ENCODE results near the gene C1orf50. TPM values are rescaled to one million over a fixed set of nuclear protein-coding genes. Genes with fewer than 3 reads are reported as not detected.

The C1orf50 gene
- total and polyA plus RNA-seq, 2 donors (not counting 1 experiment from before 2014, with no cell fraction given): 2.7 to 17.1 TPM

DNA sequence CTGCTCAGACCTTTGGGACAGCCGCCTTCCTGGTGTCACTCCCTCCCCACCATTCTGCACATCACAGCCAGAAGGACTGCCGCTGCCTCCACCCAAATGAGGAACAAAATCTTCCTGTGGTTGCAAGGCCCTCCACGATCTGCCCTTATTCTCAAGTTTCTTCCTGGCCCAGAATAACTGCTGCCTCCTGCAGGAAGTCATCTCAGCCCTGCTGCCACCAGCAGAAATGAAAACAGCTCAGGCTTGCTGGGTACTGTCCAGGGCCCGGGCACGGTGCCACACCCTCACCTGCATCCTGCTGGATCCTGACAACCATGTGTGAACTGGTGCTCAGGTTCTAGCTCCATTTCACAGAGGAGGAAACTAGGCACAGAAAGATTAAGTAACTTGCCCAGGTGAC, 29.8 kb upstream of the C1orf50 start:
- no peak for TF ChIP-seq EZH2 (IDR thresholded peaks at IDR 0.05; ENCODE audit: borderline replicate concordance, insufficient read depth, low read depth, low read length, poor library complexity, severe bottlenecking)
- TF ChIP-seq, protein P1, sequence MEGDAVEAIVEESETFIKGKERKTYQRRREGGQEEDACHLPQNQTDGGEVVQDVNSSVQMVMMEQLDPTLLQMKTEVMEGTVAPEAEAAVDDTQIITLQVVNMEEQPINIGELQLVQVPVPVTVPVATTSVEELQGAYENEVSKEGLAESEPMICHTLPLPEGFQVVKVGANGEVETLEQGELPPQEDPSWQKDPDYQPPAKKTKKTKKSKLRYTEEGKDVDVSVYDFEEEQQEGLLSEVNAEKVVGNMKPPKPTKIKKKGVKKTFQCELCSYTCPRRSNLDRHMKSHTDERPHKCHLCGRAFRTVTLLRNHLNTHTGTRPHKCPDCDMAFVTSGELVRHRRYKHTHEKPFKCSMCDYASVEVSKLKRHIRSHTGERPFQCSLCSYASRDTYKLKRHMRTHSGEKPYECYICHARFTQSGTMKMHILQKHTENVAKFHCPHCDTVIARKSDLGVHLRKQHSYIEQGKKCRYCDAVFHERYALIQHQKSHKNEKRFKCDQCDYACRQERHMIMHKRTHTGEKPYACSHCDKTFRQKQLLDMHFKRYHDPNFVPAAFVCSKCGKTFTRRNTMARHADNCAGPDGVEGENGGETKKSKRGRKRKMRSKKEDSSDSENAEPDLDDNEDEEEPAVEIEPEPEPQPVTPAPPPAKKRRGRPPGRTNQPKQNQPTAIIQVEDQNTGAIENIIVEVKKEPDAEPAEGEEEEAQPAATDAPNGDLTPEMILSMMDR (IDR thresholded peaks at IDR 0.05): no peak
- Mint-ChIP-seq H3K9me3 (ENCODE audit: insufficient read depth) (no peaks in the 10 kb centered on the region), H3K27ac (no peak overlapping the region), H3K4me3 (no peak overlapping the region), H3K27me3 (no peaks in the 10 kb centered on the region), H3K4me1 (peaks cover 8% of the 10 kb centered on the region)
- Histone ChIP-seq H3K27me3 (replicated peaks in 1 of 4; ENCODE audit: control extremely low read depth in 1 of 4, control insufficient read depth in 3 of 4, insufficient read depth in 4 of 4, low read length in 3 of 4) (no peaks in the 10 kb centered on the region), H2AFZ (ENCODE audit: insufficient read depth, low read depth, low read length, poor library complexity, severe bottlenecking) (peak overlapping the region; percentile 73), H3K4me2 (replicated peaks; ENCODE audit: low read depth, low read length, poor library complexity, severe bottlenecking) (peak overlapping the region; percentile 56), H4K20me1 (ENCODE audit: control insufficient read depth, insufficient read depth, low read length, poor library complexity, severe bottlenecking) (no peaks in the 10 kb centered on the region), H3K79me2 (ENCODE audit: control insufficient read depth, insufficient read depth, low read length) (no peaks in the 10 kb centered on the region), H3K9me3 (ENCODE audit: control extremely low read depth in 1 of 3, control insufficient read depth in 2 of 3, insufficient read depth in 1 of 3, low read length in 2 of 3) (no peaks in the 10 kb centered on the region), H3K9ac (ENCODE audit: low read length) (no peak overlapping the region), H3K4me3 (ENCODE audit: control extremely low read depth in 1 of 5, extremely low read depth in 1 of 5, insufficient read depth in 1 of 5, low read depth in 2 of 5, low read length in 4 of 5) (no peak overlapping the region), H3K36me3 (replicated peaks in 1 of 2; ENCODE audit: control extremely low read depth in 1 of 2, control insufficient read depth in 1 of 2, extremely low read depth in 1 of 2, insufficient read depth in 2 of 2, low read length in 1 of 2) (no peaks in the 10 kb centered on the region), H3K4me1 (ENCODE audit: control insufficient read depth in 2 of 2, insufficient read depth in 2 of 2, low read length in 2 of 2) (peaks cover 10 to 16% of the 10 kb centered on the region in 2 donors), H3K27ac (ENCODE audit: low read length in 2 of 2) (no peak overlapping the region)
- CTCF ChIA-PET: interaction anchor here (1.1 kb wide), 1 partner anchor 159 kb away, joined by 3 read pairs; no protein-coding TSS in a partner anchor
- POLR2A ChIA-PET: no interaction called here
- WGBS (ENCODE audit: insufficient coverage): 1% methylated on average over 5 of the region's 5 CpGs
- peak; percentile 42 for DNase-seq
- no peak for ATAC-seq (ENCODE audit: low read depth)
- intact Hi-C loops (cut with micrococcal nuclease): no loop called here

DNA sequence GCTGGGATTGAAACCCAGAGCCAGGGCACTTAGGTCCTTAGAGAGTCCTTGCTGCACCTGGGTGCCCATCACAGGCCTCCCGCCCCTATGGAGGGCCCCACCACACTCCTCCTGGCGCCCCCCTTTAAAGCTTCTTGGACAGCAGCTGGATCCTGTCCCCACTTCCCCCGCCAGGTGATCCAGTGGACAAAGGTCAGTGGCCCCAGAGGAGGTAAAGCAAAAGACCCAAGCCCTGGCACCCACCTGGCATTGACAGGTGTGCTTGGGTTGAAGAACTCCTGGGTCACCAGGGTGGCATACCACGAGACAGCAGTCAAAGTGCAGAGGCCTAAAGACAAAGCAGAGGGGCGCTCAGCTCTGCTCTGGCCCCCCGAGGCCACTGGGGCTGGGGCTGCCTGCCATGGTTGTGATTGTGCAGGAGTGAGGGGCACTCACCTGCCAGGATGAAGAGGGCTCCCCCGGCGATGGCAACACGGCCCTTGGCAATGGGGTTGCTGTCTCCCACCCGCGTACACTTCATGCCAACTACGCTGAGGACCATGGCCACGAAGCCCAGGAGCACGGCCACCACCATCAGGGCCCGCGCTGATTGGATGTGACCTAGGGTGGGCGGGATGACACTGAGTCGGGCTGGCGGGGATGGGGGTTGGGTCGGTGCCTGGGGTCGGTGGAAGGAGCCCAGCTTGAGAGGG, 28.9 kb upstream of the C1orf50 start:
- Mint-ChIP-seq H3K27ac (no peak overlapping the region), H3K4me1 (peaks cover 8% of the 10 kb centered on the region), H3K9me3 (ENCODE audit: insufficient read depth) (no peaks in the 10 kb centered on the region), H3K27me3 (no peaks in the 10 kb centered on the region), H3K4me3 (no peak overlapping the region)
- ChIA-PET CTCF (interaction anchor here (1.1 kb wide), 1 partner anchor 160 kb away, joined by 3 read pairs; no protein-coding TSS in a partner anchor), POLR2A (no interaction called here)
- Histone ChIP-seq H3K9me3 (ENCODE audit: control extremely low read depth in 1 of 3, control insufficient read depth in 2 of 3, insufficient read depth in 1 of 3, low read length in 2 of 3) (no peaks in the 10 kb centered on the region), H4K20me1 (ENCODE audit: control insufficient read depth, insufficient read depth, low read length, poor library complexity, severe bottlenecking) (no peaks in the 10 kb centered on the region), H3K27ac (ENCODE audit: low read length in 2 of 2) (no peak overlapping the region), H3K36me3 (replicated peaks in 1 of 2; ENCODE audit: control extremely low read depth in 1 of 2, control insufficient read depth in 1 of 2, extremely low read depth in 1 of 2, insufficient read depth in 2 of 2, low read length in 1 of 2) (no peaks in the 10 kb centered on the region), H3K4me2 (replicated peaks; ENCODE audit: low read depth, low read length, poor library complexity, severe bottlenecking) (no peak overlapping the region), H3K79me2 (ENCODE audit: control insufficient read depth, insufficient read depth, low read length) (no peaks in the 10 kb centered on the region), H3K4me1 (ENCODE audit: control insufficient read depth in 2 of 2, insufficient read depth in 2 of 2, low read length in 2 of 2) (peaks cover 10 to 16% of the 10 kb centered on the region in 2 donors), H2AFZ (ENCODE audit: insufficient read depth, low read depth, low read length, poor library complexity, severe bottlenecking) (no peak overlapping the region), H3K9ac (ENCODE audit: low read length) (no peak overlapping the region), H3K27me3 (replicated peaks in 1 of 4; ENCODE audit: control extremely low read depth in 1 of 4, control insufficient read depth in 3 of 4, insufficient read depth in 4 of 4, low read length in 3 of 4) (no peaks in the 10 kb centered on the region), H3K4me3 (ENCODE audit: control extremely low read depth in 1 of 5, extremely low read depth in 1 of 5, insufficient read depth in 1 of 5, low read depth in 2 of 5, low read length in 4 of 5) (no peak overlapping the region)
- ATAC-seq (ENCODE audit: low read depth): no peak
- TF ChIP-seq EZH2 (IDR thresholded peaks at IDR 0.05; ENCODE audit: borderline replicate concordance, insufficient read depth, low read depth, low read length, poor library complexity, severe bottlenecking): no peak
- TF ChIP-seq, protein P1 (IDR thresholded peaks at IDR 0.05): no peak
- DNase-seq: no peak
- intact Hi-C loops (cut with micrococcal nuclease): no loop called here
- WGBS (ENCODE audit: insufficient coverage): 98% methylated on average over 21 of the region's 21 CpGs

Data from B cell (primary cell).